NCI-H1436 treated with DMSO at 0.1 percent for 48 hours (cell line): ENCODE data around the gene CENPN.

Experiments
- DNase-seq: peaks from one replicate; lab custom pipeline; 2025; lab: John Stamatoyannopoulos, UW

CENPN gene

DNA sequence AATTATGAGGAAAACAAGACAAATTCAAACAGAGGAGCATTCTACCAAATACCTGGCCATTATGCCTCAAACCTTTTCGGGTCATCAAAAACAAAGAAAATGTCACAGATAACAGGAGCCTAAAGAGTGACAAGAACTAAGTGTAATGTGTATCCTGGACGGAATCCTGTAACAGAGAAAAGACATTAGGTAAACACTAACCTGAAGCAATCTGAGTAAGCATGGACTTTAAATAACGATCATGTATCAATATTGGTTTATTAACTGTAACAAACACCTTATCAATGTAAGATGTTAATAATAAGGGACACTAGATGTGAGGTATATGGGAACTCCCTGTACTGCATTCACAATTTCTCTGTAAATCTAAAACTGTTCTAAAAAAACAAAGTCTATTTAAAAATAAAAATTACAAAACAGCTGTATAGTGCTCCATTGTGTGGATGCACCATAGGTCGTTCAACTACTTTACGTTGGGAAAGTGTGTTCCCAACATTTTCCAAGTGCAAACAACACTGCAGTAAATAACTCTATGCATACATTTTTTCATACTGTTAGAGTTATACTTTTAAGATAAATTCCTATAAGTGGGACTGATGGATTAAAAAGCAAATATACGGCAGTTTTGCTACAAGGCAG is 15.1 kb upstream of the CENPN start:
- DNase-seq: no peak

DNA sequence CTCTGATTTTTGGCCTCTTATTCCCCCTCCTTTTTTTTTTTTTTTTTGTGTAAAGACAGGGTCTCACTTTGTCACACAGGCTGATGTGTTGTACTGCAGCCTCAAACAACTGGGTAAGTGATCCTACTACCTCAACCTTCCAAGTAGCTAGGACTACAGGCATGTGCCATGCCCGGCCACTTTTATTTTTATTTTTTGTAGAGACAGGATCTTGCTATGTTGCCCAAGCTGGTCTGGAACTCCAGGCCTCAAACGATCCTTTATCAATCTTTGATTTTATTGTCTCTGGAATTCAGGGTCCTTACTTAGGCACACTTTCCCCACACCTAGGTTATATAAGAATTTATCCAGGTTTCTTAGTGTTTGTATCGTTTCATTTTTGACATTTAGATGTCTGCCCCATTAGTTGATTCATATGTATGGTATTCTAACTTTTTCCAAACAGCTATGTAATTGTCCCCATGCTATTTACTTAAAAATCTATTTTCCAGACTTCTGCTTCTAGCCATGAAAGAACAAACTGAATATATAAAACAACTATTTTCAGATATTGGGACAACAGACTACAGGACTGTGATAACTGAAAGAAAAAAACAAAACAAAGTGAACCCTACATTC is 14.2 kb upstream of the CENPN start:
- no peak for DNase-seq

GRCh38 chr16:80993307-80993706 is 13.7 kb upstream of the CENPN start:
- DNase-seq: no peak

- no peak for DNase-seq
Observed at GRCh38 chr16:80993834-80994233, 13.2 kb upstream of the CENPN start.

- DNase-seq: no peak
Observed at GRCh38 chr16:80994451-80994850, 12.6 kb upstream of the CENPN start.

- DNase-seq: no peak
Observed at GRCh38 chr16:80996688-80997138, 10.3 kb upstream of the CENPN start.

- no peak for DNase-seq
Observed at GRCh38 chr16:80997139-80997798, 9.7 kb upstream of the CENPN start.

- no peak for DNase-seq
Observed at GRCh38 chr16:80997964-80998620, 8.9 kb upstream of the CENPN start.

DNA sequence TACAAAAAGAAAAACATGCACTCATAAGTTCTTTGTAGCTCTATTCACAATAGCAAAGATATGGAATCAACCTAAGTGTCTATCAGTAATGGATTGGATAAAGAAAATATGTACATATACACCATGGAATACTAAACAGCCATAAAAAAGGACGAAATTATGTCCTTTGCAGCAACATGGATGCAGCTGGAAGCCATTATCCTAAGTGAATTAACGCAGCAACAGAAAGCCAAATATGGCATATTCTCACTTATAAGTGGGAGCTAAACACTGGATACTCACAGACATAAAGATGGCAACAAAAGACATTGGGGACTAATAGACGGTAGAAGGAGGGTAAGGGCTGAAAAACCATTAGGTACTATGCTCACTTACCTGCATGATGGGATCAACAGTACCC is 6.1 kb upstream of the CENPN start:
- DNase-seq: no peak

DNA sequence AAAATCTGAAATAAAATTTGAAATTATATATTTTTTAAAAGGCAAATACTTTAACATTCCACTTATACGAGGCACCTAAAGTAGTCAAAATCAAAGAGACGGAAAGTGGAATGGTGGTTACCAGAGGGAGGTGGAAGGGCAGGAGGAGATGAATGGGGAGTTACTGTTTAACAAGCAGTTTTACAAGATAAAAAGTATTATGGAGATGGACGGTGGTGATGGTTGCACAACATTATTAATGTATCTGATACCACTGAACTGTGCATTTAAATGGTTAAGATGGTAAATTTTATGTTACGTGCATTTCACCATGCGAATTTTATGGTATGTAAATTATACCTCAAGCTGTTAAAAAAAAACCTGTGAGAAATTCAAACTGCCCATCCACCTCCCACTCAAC is 5.7 kb upstream of the CENPN start:
- DNase-seq: no peak

DNA sequence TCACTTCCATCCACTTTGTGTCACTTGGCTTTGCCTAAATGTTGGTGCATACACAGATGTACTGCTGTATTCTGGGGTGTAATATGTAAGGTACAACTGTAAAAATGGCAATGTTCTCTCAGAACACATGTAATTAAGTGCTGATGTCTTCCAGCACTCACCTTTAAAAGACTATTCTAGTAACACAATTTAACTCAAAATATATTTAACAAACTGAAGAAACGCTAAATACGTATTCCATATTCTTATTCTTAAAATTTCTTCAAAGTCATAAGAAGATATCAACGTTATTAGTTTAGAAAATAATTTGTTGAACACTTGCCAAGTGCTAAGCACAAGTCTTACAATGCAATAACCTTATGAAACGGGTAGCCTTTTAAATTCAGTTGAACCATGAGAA is 4.0 kb upstream of the CENPN start:
- no peak for DNase-seq

- no peak for DNase-seq
Observed at GRCh38 chr16:81003610-81004460, 3.2 kb upstream of the CENPN start.

- DNase-seq: no peak
Observed at GRCh38 chr16:81004646-81005353, 2.2 kb upstream of the CENPN start.

GRCh38 chr16:81005610-81006161 is 1.3 kb upstream of the CENPN start:
- no peak for DNase-seq

- DNase-seq: no peak
Observed at GRCh38 chr16:81006211-81006812, 702 bp upstream of the CENPN start.

- no peak for DNase-seq
Observed at GRCh38 chr16:81008505-81008789, 1.4 kb downstream of the CENPN start.

DNA sequence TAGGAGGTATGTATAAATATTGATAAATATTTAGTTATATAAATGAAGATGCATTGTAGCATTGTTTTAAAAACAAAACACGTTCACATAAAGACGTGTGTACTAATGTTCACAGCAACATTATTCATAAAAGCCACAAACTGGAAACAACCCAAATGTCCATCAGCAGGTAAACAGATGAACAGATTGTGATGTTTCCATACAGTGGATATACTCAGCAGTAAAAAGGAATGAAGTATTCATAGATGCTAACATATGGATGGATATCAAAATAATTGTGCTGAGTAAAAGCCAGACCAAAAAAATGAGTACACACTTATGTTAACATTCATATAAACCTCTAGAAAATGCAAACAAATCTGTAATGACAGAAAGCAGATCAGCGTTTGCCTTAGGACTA is 6.0 kb downstream of the CENPN start:
- DNase-seq: no peak

GRCh38 chr16:81014672-81015071 is 7.7 kb downstream of the CENPN start:
- DNase-seq: no peak

DNA sequence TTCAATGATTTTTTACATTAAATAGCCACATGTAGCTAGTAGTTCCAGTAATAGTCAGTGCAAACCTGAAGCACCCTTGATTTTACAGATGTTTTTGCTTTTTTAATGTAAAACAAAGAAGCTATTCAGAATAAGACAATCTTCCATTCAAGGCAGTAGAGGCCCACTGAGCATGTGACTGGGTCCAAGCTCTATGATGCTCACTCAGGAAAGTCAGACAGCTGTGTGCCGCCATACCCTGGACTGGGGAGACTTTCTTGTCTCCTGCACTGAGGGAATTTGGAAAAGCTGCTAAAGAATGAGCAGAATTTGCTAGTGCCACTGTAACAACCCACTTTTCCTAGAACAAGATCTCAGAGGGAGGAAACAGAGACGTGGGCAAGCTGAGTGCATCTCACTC is 11.5 kb downstream of the CENPN start:
- no peak for DNase-seq

GRCh38 chr16:81026429-81026828 is 19.4 kb downstream of the CENPN start:
- no peak for DNase-seq
